Measurements from ENCODE around the gene RNASET2. TPM values are rescaled to one million over a fixed set of nuclear protein-coding genes. Genes with fewer than 3 reads are reported as not detected.

The RNASET2 gene
- total RNA-seq, 2 donors from 2014 or later = 24.2 to 33.1 TPM

DNA sequence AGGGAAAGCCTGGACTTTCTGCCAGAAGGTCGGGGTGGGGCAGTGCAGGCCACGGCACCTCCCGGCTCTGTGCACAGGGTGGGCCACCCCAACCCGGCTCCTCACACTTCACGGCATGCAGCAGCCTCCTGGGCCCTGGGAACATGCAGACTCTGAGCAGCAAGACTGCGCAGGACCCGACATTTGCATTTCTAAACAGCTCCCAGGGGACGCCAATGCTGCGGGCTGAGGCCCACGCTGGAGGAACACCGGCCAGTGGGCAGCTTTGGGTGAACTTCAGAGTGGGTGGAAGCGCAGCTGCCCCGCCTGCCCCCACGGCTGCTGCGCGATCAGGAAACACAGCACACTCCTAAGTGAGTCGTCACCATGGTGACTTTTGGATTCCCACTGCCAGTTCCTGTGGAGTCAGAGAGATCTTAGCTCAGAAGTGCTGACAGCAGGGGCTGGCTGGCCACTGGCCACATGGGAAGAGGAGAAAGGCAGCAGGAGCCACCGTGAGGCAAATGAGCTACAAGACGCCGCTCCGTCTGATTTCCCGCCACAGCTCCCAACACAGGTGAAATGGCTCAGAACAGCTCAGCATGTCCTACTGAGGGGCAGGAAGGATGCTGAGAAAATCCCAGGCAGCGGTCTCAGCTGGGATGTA, 52.1 kb downstream of the RNASET2 start:
- Histone ChIP-seq H3K36me3 (no peaks in the 10 kb centered on the region), H3K4me3 (peak overlapping the region in 1 of 2 donors; percentile 25), H3K4me1 (peaks cover 0 to 11% of the 10 kb centered on the region in 2 donors), H3K27ac (no peak overlapping the region), H3K27me3 (no peaks in the 10 kb centered on the region), H3K9me3 (no peaks in the 10 kb centered on the region)
- TF ChIP-seq, protein P1, sequence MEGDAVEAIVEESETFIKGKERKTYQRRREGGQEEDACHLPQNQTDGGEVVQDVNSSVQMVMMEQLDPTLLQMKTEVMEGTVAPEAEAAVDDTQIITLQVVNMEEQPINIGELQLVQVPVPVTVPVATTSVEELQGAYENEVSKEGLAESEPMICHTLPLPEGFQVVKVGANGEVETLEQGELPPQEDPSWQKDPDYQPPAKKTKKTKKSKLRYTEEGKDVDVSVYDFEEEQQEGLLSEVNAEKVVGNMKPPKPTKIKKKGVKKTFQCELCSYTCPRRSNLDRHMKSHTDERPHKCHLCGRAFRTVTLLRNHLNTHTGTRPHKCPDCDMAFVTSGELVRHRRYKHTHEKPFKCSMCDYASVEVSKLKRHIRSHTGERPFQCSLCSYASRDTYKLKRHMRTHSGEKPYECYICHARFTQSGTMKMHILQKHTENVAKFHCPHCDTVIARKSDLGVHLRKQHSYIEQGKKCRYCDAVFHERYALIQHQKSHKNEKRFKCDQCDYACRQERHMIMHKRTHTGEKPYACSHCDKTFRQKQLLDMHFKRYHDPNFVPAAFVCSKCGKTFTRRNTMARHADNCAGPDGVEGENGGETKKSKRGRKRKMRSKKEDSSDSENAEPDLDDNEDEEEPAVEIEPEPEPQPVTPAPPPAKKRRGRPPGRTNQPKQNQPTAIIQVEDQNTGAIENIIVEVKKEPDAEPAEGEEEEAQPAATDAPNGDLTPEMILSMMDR (IDR thresholded peaks at IDR 0.05) = no peak
- peak; percentile 40 for DNase-seq (ENCODE audit: low spot score)

DNA sequence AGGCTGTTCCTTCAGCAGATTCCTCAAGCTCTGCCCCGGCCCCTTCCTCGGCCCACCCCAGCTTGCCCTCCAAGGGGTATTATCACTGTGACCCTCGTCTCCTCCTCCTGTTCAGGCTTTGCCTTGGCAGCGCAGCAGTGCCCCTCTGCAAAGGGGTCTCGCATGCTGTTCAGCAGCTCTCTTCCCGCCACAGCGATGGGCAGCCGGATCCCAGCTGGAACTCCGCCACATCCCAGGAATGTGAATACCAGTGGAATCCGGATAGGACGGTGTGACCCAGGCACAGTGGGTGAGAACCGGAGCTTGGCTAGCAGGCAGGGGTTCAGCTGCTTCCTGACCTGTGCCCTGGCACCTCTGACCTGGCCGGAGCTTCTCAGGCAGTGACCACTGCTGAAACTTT, 52.9 kb downstream of the RNASET2 start:
- peaks cover 0 to 11% of the 10 kb centered on the region in 2 donors for H3K4me1 ChIP-seq
- no peaks in the 10 kb centered on the region for H3K27me3 ChIP-seq
- TF ChIP-seq, protein P1 (IDR thresholded peaks at IDR 0.05) = no peak
- no peaks in the 10 kb centered on the region for H3K9me3 ChIP-seq
- peak; percentile 46 for DNase-seq (ENCODE audit: low spot score)
- no peak overlapping the region for H3K27ac ChIP-seq
- H3K36me3 ChIP-seq = no peaks in the 10 kb centered on the region
- H3K4me3 ChIP-seq = no peak overlapping the region

DNA sequence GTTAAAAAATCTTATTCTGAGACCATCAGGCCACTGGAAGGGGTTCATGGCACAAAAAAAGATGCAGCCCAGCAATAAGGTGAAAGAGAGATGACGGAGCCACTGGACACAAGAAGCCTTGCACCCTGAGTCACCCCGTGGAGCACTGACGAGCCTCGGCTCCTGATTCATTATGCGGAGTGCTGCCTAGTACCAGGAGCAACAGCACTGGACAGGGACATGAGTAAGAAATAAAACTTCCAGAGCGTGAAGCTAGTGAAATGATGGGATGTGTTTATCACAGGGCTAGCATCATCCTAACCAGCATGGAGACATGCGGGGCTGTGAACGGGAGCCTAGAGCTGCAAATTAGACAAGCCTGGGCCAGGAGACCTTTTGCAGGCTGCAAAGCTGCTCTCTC, 53.3 kb downstream of the RNASET2 start:
- TF ChIP-seq, protein P1 (IDR thresholded peaks at IDR 0.05) = no peak
- no peaks in the 10 kb centered on the region for H3K36me3 ChIP-seq
- no peaks in the 10 kb centered on the region for H3K27me3 ChIP-seq
- no peaks in the 10 kb centered on the region for H3K9me3 ChIP-seq
- no peak for DNase-seq (ENCODE audit: low spot score)
- no peak overlapping the region for H3K4me3 ChIP-seq
- peaks cover 0 to 11% of the 10 kb centered on the region in 2 donors for H3K4me1 ChIP-seq
- no peak overlapping the region for H3K27ac ChIP-seq

DNA sequence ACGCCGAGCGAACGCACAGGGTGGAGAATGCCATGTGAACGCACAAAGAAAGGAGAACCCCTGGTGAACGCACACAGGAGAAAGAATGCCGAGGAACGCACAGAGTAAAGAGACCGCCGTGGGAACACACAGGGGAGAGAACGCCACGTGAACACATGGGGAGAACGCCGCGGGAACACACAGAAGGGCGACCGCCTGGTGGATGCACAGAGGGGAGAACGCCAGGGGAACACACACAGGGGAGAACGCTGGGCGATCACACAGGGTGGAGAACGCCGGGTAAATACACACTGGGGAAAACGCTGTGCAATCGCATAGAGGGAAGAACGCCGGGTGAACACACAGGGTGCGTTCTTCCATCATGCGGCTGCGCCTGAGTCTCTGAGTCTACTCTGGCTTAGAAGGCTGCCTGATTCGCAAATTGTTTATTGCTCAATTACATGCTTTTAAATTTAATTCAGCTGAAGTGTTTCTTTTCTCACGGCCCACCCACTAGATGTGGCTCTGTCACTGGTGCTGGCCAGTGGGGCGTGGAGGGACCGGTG, 54.1 kb downstream of the RNASET2 start:
- Histone ChIP-seq H3K27ac (no peak overlapping the region), H3K4me1 (peaks cover 0 to 11% of the 10 kb centered on the region in 2 donors), H3K9me3 (no peaks in the 10 kb centered on the region), H3K4me3 (no peak overlapping the region), H3K27me3 (no peaks in the 10 kb centered on the region), H3K36me3 (no peaks in the 10 kb centered on the region)
- TF ChIP-seq, protein P1 (IDR thresholded peaks at IDR 0.05) = no peak
- DNase-seq (ENCODE audit: low spot score) = no peak

DNA sequence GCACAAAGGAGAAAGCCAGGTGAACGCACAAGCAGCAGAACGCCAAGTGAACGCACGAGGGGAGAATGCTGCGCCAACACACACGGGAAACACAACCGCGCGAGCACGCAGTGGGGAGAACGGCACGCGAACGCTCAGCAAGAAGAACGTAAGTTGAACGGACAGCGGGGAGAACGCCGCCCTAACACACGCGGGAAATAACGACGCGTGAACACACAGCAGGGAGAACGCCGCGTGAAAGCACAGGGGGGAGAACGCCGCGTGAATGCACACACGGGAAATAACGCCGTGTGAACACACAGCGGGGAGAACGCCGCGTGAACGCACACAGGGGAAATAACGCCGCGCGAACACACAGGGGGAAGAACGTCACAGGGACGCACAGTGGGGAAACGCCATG, 54.7 kb downstream of the RNASET2 start:
- H3K36me3 ChIP-seq = no peaks in the 10 kb centered on the region
- DNase-seq (ENCODE audit: low spot score) = no peak
- TF ChIP-seq, protein P1 (IDR thresholded peaks at IDR 0.05) = no peak
- no peak overlapping the region for H3K4me3 ChIP-seq
- peaks cover 0 to 11% of the 10 kb centered on the region in 2 donors for H3K4me1 ChIP-seq
- no peaks in the 10 kb centered on the region for H3K27me3 ChIP-seq
- no peak overlapping the region for H3K27ac ChIP-seq
- no peaks in the 10 kb centered on the region for H3K9me3 ChIP-seq

All from right atrium auricular region (tissue), 2 donors.